Tongue (tissue), 2 donors: ENCODE data around the gene BMP6. TPM values are rescaled to one million over a fixed set of nuclear protein-coding genes. Genes with fewer than 3 reads are reported as not detected.

Experiments used
- DNase-seq: peaks from one replicate; pipeline ENCODE4 v3.0.0-alpha.2; 2015
- total RNA-seq: library from RNA; depleted of rRNA; stranded (reverse); fragments of >200 nt; gene quantifications from one replicate; pipeline ENCODE4 v1.2.3, GENCODE V29; 2014

Gene BMP6
- total RNA-seq, 1 donor from 2014 or later = 10.7 TPM

- no peak for DNase-seq
These were observed 180.8 kb downstream of the BMP6 start for GRCh38 chr6:7906741-7907140.

- no peak for DNase-seq
These were observed 181.3 kb downstream of the BMP6 start for GRCh38 chr6:7907159-7907558.

GRCh38 chr6:7909323-7910276 is 183.7 kb downstream of the BMP6 start:
- DNase-seq = peak; percentile 72

- DNase-seq = no peak
These were observed 184.4 kb downstream of the BMP6 start for GRCh38 chr6:7910298-7910653.

GRCh38 chr6:7910654-7911344 is 184.9 kb downstream of the BMP6 start, which contains the start of gene TXNDC5:
Gene TXNDC5, minus strand, starts transcription at chr6:7910788. Its CDS starts 12 bp downstream, at chr6:7910776.
- DNase-seq = peak; percentile 90

- DNase-seq = no peak
These were observed 185.4 kb downstream of the BMP6 start for GRCh38 chr6:7911345-7911725.

GRCh38 chr6:7912024-7912423 is 186.1 kb downstream of the BMP6 start:
- peak; percentile 27 for DNase-seq

GRCh38 chr6:7912736-7913517 is 187.0 kb downstream of the BMP6 start:
- DNase-seq = peak; percentile 31

- no peak for DNase-seq
These were observed 188.4 kb downstream of the BMP6 start for GRCh38 chr6:7914311-7914710.

GRCh38 chr6:7914991-7915789 is 189.3 kb downstream of the BMP6 start:
- no peak for DNase-seq

GRCh38 chr6:7916959-7917358 is 191.1 kb downstream of the BMP6 start:
- no peak for DNase-seq

GRCh38 chr6:7917729-7918128 is 191.8 kb downstream of the BMP6 start:
- peak; percentile 28 for DNase-seq

GRCh38 chr6:7918403-7918802 is 192.5 kb downstream of the BMP6 start:
- DNase-seq = no peak

- peak; percentile 25 for DNase-seq
These were observed 194.0 kb downstream of the BMP6 start for GRCh38 chr6:7919871-7920270.

GRCh38 chr6:7920425-7920824 is 194.5 kb downstream of the BMP6 start:
- DNase-seq = no peak

- no peak for DNase-seq
These were observed 195.1 kb downstream of the BMP6 start for GRCh38 chr6:7921046-7921445.

- DNase-seq = no peak
These were observed 195.8 kb downstream of the BMP6 start for GRCh38 chr6:7921632-7922092.

GRCh38 chr6:7922596-7922995 is 196.7 kb downstream of the BMP6 start:
- no peak for DNase-seq

GRCh38 chr6:7924867-7925266 is 199.0 kb downstream of the BMP6 start:
- DNase-seq = no peak
